DMS153 (cell line): ENCODE data around the gene TBC1D2B.

Experiments
- DNase-seq: peaks from one replicate; lab custom pipeline; 2025; lab: John Stamatoyannopoulos, UW

TBC1D2B gene

DNA sequence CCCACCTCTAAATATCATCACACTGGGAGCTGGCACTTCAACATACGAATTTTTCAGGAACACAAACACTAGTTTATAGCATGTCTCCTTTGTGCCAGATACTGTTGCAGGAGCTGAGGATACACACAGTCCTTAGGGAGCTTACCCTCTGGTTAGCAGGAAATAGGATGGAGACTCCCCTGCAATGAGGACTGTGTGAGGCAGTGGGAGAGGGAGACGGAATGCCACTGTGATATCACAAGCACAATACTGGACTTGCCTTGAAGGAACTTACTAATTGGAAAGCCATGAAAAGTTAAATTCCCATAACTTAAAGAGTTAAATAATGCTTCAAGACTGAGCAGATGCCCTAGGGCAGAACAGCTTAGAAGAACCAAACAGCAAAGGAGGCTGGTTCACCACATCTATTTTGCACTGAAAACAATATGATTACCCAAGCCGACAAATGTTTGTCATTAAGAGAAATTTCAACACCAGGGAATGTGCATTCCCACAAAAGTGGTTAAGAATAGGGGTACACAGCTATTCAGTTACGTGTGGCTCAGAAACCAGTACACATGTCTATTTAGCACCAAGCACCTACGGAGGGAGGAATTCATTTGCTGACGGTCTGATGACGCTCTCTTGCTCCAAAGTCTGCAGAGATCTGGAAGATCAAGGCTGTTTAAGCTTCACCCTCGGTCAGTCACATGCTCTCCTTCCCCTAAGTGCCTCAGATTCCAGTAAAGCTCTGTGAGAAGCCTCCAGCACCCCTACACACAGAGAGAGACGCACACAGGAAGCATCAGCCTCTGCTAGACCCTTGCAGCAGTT, 5.2 kb downstream of the TBC1D2B start:
- no peak for DNase-seq

DNA sequence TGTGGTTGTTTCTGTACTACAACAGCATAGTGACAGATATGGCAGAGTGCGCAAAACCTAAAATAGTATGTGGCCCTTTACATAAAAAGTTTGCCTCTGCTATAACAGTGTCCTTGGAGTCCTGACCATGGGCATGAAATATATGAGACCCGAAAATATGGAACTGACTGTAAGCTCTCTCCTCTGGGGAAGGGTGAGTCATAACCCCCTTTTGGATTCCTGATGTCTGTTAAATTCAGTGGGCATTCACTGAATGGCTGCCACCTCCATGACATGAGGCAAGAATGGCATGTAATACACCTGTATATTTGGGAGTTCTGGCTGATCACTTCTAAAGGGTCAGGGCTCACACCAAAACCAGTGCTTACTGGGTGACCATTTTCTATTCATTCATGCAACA, 6.1 kb downstream of the TBC1D2B start:
- no peak for DNase-seq

DNA sequence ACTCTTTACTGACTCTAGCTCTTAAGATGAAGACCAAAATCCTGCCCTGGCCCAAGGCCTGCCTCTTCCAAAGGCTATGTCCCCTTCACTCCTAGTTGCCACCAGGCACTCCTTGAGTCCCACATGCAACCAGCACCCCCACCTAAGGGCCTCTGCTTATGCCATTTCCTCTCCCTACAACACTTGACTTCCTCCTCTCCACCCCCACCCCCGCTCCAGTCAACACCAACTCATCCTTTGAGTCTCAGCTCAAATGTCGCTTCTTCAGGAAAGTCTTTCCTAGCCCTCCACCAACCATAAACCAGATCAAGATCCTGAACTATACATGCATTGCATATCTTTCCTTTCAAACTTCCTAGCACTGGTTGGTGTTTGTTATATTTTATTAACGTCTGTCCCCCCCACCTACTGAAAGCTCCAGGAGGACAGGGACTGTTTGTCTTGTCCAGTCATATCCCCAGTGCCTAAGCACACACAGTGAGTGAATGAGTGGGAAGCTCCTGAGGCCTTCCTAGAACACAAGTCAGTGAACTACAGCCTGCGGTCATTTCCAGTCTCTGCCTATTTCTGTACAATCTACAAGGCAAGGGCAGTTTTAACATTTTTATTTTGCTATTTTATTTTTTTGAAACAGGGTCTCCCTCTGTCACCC, 7.3 kb downstream of the TBC1D2B start:
- DNase-seq, result no peak

DNA sequence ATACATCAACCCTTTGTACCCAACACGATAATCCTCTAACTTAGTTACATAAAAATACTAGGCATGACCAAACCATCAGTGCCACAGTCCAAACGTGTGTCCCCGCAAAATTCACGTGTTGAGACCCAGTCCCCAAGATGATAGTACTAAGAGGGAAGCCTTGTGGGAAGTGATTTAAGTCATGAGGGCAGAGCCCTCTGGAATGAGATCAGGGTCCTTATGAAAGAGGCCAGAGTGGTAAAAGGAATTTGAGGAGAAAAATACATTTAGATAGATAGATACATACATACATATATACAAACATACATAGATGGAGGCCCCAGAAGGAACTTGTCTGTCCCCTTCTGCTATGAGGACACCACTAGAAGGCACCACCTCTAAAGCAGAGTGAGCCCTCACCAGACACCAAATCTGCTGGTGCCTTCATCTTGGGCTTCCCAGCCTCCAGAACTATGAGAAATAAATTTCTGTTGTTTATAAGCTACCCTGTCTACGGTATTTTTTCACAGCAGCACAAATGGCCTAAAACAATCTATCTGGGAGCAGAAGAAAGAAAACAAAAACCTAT, 8.0 kb downstream of the TBC1D2B start:
- DNase-seq, result no peak

DNA sequence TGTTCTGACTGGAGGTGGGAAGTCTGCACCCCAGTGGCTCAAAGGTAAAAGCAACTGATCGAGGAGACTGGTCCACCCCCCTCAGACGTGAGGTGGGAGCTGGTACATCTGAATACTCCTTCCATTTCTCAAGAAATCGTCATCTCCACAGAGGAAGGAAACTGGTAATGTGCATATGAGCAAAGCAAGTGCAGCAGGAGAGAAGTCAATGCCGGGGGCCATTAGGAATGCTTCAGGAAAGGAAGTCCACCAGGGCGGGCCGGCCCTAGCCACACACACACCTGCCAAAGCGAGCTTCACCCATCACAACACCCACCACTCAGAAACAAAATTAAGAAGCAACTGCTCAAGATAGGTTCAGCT, 8.5 kb downstream of the TBC1D2B start:
- DNase-seq, result no peak

DNA sequence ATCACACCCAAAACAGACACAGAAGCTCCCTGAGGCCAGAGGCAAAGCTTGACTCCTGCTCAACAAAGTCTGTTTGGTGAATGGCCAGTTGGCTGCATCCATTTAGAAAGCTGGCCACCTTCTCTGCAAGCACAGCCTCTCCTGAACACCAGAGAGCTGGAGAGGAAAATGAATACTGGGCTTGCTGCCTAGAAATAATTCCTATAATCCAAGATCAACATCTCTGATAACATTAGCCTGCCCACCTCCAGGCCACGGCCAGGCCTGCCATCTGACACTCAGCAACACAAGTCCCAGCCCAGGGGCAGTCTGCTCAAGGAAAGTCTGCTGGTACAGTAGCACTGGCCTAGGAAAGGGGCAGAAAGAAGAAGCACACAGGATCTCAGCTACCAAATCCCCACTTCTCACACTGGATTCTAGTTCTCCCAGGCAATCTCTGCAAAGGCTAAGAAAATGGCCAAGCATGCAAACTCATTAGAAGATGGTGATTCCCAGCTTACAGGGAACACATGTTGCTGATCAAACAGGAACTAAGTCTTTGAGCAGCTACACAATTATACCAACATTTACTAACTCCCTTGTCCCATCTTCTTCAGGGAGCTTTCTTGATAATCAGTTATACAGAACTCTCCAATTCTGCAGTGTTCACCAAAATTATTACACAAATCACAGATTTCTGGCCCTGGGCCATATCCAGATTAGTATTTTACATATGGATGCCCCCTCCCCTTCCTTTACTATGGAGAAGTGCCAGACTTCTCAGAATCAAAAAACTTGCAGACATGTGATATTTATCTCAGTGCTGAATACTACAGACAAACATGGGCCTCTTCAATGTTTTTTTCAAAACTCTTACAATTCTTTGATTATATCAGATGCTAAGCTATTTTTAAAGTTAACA, 9.9 kb downstream of the TBC1D2B start:
- DNase-seq, result no peak

DNA sequence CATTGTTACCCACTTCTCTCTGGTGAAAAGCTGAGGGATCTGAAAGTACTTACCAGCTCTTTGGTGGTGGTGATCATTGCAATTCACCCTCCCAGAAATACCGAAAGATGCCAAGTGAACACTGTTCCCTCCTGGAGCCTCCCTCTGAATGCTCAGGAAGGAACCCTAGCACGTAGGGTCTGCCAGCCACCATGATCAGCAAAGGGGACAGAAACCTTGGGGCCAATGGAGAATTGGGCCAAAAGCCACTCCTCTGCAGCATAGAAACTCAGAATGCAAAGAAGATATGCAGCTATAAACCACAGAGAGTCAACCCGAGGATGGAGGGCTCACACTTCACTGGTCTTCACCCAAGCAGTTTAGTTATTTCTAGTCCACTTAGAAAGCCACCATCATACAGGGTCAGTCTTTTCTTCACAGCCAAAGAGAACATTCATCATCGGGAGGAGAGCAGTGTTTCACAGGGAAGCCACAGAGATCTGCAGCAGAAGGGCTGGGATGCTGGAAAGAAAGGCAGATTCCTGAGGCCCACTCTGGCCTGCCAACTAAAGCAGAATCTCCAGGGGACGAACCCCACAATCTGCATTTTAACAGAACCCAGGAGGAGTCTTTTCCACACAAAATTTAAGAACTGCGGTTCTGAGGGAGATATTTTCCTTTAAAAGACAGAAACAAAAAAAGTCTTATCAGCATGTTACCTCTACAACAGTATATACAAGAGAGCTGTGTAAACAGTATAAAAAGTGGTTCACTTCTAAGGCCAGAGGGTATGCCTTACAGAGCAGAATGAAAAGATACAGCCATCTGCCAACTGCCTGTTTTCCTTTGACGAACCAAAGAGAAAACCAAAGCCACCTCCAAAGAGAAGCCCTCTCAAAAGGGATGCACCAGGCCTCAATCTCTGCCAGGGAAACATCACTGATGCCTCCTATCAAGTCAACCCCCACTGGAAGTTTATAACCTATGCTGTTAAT, 11.3 kb downstream of the TBC1D2B start:
- no peak for DNase-seq

DNA sequence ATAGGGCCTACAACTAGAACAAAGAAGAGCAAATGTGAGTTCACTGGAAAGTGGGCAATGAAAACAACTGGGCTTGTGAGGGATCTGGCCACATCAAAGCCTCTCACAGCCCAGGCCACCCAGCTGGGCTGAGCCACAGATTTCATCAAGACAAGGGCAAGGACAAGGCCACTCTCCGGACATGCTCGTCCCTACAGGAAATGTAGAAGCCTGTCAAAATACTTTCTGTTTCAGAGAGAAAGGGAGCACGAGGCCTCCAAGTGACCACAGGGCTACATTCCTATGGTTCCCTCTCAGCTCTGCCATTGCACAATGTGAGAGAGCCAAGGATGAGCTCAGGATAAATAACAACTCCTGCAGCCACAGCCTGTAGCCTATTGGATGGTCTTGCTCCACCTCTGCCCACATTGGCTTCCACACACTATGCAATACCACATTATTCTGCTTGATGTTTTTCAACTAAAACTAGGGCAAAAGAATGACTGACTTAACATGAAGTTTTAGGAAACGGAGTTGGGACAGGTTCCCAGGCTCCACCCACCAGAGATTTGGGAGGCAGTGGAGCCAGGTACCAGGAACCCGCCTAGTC, 12.1 kb downstream of the TBC1D2B start:
- no peak for DNase-seq

DNA sequence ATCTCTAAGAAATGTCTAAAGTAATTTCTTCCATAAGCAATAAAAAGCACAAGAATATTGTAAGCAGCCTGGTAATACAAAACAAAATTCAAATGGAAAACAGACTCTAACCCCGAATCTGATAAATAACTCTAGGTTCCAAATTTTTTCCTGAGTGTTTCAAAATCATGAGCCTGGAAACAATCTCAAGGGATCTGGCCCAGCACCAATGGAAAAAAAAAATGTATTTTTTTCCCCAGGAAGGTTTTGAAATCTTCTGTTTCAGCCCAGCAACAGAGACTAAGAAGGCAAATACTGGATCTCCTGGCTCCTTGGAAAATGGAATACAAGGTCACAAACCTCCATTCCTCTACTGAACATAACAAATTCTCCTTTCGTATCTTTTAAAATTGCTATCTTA, 13.0 kb downstream of the TBC1D2B start:
- DNase-seq, result no peak

DNA sequence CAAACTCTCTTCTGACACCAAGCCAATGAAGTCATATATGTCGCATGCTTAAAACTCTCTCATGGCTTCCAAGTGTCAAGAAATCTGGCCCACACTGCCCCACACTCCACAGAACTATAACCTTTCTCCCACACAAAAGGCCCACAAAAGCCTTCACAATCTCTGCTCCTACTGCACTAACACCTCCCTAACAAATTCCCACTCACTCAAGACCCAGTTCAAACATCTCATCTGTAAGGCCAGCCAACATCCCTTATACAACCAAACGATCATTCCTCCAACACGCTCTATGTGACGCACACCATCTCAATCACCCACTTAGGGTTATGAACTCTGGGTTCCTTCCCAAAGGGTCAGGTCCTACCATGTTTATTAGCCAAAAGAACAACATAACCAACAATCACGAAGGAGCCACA, 13.5 kb downstream of the TBC1D2B start:
- DNase-seq, result no peak

DNA sequence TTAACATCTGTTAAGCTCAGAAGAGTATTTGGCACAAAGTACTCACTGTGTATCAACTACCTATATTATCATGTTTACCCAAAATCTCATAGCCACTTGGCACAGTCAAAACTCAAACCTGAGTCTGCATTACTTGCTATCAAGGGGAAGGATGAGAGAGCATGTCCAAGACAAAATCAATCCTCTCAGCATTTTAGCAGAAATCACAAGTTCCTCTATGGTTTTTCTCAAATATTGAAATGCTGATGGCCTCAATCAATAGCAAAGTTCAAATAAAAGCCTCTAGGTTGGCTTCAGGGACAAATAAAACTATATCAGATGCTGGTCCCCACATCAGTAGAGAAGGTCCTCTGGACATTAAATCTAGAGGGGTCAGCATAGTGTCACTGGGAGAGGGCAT, 14.3 kb downstream of the TBC1D2B start:
- no peak for DNase-seq

DNA sequence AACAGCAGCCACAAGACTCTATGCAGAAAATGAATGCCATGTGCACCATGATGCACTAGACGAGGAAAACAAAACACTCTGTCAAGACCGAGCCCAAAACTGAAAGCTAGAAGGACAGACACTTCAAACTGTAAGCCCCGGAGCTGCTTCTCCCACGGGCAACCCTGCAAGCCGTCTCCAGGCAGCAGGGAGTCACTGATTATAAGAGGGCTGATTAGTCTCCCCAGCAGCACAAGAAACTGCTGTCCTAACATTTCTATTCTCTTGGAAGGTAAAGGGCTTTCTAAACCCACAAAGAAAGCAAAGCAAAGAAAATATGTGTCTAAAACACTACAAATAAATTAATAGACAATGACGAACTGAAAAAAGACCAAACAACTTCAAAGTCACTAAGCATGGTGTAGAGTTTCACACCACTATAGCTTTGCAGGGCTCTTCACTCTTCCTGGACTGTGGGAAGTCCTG, 15.5 kb downstream of the TBC1D2B start:
- no peak for DNase-seq

DNA sequence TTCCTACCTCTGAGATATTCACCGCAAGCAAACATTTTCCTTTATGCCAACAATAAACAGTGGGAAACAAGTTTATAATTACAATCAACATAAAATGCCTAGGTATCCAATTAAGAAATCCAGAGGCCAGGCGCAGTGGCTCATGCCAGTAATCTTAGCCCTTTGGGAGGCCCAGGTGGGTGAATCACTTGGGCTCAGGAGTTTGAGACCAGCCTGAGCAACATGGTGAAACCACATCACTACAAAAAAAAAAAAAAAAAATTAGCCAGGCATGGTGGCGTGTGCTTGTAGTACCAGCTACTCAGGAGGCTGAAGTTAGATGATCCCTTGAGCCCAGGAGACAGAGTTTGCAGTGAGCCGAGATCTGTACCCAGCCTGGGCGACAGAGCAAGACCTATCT, 17.3 kb downstream of the TBC1D2B start:
- no peak for DNase-seq

DNA sequence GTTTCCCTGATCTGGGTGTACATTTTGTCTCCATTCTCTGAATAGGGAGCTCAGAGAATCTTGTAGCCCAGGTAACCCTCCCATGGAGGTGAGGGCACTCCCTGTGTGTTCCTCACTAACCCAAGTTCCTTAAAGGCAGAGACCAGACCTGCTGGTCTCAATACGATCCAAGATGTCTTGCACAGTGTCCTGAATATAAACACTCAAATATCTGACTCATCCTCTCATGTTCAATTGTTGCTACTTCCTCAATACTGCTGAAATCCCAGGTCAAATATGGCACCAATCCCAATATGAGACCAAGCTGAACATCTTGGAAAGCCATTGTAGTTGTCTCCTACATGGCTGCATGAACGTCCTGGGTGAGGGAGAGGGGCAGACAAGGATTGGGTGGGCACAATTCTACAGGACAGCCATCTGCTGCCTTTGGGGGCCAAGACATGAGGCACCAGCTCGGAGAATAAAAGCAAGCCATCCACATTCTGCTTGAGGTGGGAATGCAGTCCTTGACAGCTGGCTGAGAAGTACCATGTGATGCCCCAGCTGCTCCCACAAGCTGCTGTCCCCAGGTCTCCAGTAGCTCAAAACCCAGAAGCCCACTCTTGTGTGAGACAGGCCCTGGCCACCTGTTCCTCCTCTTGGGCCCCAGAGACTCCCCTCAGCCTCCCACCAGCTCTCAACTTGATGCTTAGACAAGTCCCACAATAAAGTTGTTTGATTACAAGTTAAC, 18.2 kb downstream of the TBC1D2B start:
- DNase-seq, result no peak

DNA sequence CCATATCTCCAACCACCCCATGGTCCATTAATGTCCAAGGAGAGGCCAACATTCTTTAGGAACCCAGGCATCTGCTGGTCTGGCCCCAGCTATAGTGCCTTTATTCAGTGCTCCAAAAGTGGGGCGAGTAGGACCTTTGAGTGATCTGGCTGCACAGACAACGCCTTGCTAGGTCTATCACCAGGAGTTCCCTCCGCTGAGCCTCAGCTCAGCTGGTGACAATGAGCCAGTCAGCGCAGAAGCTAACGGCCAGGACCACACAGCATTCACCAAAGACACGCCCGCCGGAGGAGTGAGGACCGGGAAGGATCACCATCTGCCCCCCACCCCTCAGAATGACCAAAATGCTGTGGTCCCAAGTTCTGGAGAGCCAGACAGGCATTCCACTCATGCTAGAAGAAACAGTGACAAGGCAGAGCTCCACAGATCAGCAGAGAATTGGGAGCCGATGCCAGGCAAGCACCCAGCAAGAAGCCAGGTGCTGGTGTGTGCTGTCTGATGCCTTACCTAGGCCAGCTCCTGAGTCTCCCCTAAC, 19.0 kb downstream of the TBC1D2B start:
- no peak for DNase-seq

DNA sequence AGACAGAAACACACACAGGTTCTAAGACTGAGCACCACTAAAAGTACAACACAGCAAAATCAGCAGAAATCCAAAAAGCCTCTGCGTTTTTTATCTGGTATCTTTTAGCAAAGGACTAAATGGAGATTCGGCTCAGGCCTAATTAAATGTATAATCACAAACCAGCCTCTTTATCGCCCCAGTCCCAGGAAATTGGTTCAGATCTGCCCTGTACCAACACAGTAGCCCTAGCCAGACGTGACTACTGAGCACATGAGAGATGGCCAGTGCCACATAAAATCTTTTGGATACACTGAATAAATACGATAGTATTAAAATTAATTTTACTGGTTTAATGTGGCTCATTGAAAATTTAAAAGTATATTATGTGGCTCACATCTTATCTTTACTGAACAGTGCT, 19.7 kb downstream of the TBC1D2B start:
- no peak for DNase-seq

DNA sequence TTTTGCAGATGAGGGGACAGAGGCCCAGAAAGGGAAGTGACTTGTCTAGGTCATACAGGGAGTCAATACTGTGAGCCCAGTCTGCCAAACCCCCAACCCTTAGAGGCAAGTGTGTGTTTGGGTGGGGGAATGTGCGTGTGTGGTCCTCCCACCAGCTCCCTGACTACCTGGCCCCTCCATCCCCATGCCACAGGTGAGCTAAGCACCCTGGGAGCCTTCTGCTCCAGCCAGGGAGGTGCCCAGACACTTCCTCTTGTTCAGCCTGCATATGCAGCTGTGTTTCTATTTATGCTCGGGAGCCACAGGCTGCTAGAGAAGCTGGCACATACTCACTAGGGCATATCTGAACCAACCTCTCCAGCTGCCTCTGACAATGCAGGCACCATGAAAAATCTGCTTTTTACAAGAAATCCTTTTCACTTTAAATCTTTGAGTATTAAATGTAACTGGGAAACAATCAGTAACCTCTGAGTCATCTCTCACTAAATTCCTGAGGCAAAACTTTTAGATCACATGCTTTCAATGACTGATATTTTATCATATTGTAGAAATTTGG, 20.7 kb downstream of the TBC1D2B start:
- DNase-seq, result no peak

DNA sequence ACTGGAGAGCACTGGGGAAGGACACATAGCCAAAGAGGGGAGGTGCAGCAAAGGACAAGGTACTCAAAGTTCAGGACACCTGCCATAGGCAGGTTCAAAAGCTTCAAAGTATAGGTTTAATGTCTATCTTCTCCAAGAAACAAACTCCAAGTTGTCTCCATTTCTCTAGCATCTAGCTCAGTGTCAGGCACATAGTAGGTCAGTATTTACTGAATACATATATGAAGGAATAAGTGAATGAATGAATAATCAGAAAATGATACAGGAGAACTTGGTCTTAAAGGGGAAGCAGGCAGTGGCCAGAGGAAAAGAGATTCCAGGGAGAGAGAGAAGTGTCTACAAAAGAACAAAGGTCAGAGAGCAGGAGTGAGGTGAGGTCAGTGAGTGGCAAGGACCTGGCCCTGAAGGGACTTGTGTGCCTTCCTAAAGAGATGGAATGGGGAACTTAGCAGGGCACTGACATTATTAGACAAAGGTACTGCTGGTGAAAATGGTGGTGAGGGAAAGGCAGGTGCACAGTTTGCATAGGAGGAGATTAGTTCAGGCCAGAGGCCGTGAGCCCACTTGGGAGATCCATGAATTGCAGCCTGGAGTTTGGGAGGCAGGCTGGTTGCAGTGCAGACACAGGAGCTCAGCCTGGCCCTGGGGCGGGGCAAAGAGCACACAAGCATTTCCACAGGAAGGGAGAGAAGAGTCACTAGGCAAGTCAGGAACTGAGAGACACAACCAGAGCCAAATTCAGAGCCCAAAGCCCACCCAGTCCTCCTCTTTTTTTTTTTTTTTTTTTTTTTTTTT, 21.4 kb downstream of the TBC1D2B start:
- no peak for DNase-seq

DNA sequence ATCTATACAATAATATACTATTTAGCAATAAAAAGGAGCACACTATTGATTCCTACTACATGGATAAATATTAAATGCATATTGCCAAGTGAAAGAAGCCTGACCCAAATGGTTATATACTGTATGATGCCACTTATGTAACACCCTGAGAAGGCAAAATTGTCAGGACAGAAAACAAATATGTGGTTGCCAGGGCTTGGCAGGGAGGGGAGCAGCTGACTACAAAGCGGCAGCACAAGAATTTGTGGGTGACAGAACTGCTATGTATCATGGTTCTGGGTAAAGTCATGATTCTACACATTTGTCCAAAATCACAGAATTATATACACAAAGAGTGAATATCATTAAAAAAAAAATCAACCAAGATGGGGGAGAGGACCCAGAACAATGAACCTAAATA, 22.5 kb downstream of the TBC1D2B start:
- no peak for DNase-seq
